GM18511 (cell line): ENCODE results near the gene CXCR1.
"Not testable (repeated sequence)": the region's sequence is repeated elsewhere in the genome, so short reads cannot be mapped to it uniquely, and the experiment has no call there.

Experiments
- ATAC-seq: cut with Tn5 transposase; IDR thresholded peaks from one replicate; pipeline ENCODE4 v1.9.1; 2021; ENCODE audit warnings: mild to moderate bottlenecking, moderate library complexity; ENCODE audit not compliant: unreplicated experiment

CXCR1 gene

GRCh38 chr2:218166791-218167190, at the start of gene CXCR1:
TSS of gene CXCR1 (minus strand) at chr2:218166962. CDS start at chr2:218165211, 1,751 bp downstream.
- no peak for ATAC-seq

- ATAC-seq: no peak
Observed at GRCh38 chr2:218216336-218216673, 49.5 kb upstream of the CXCR1 start.

- no peak for ATAC-seq
Observed at GRCh38 chr2:218214116-218214515, 47.4 kb upstream of the CXCR1 start.

- ATAC-seq: no peak
Observed at GRCh38 chr2:218209078-218209477, 42.3 kb upstream of the CXCR1 start.

- no peak for ATAC-seq
Observed at GRCh38 chr2:218202266-218202665, 35.5 kb upstream of the CXCR1 start.

GRCh38 chr2:218196974-218197373, 30.2 kb upstream of the CXCR1 start:
- ATAC-seq: no peak

GRCh38 chr2:218194880-218195279, 28.1 kb upstream of the CXCR1 start:
- no peak for ATAC-seq

GRCh38 chr2:218193701-218194100, 26.9 kb upstream of the CXCR1 start:
- no peak for ATAC-seq

GRCh38 chr2:218192902-218193430, 26.2 kb upstream of the CXCR1 start:
- ATAC-seq: no peak

GRCh38 chr2:218188528-218188927, 21.8 kb upstream of the CXCR1 start:
- ATAC-seq: no peak

GRCh38 chr2:218187296-218188015, 20.7 kb upstream of the CXCR1 start:
- no peak for ATAC-seq

GRCh38 chr2:218186876-218187275, 20.1 kb upstream of the CXCR1 start:
- no peak for ATAC-seq

GRCh38 chr2:218186355-218186766, 19.6 kb upstream of the CXCR1 start:
- ATAC-seq: no peak

GRCh38 chr2:218184331-218184730, 17.6 kb upstream of the CXCR1 start:
- ATAC-seq: no peak

- ATAC-seq: no peak
Observed at GRCh38 chr2:218180467-218181114, 13.8 kb upstream of the CXCR1 start.

GRCh38 chr2:218179782-218180181, 13.0 kb upstream of the CXCR1 start:
- no peak for ATAC-seq

- ATAC-seq: no peak
Observed at GRCh38 chr2:218172845-218173244, 6.1 kb upstream of the CXCR1 start.

- ATAC-seq: not testable (repeated sequence)
Observed at GRCh38 chr2:218171744-218172143, 5.0 kb upstream of the CXCR1 start.

- ATAC-seq: no peak
Observed at GRCh38 chr2:218169757-218170546, 3.2 kb upstream of the CXCR1 start.

GRCh38 chr2:218168635-218169462, 2.1 kb upstream of the CXCR1 start:
- peak; percentile 65 for ATAC-seq

- ATAC-seq: no peak
Observed at GRCh38 chr2:218168016-218168415, 1.3 kb upstream of the CXCR1 start.
